ENCODE measurements around the gene CYB561D2. TPM values are rescaled to one million over a fixed set of nuclear protein-coding genes. Genes with fewer than 3 reads are reported as not detected.

CYB561D2 gene
- total and polyA plus RNA-seq, 9 of the 15 experiments (the other 6 are each of a cell fraction or from before 2014, with no cell fraction given), result 4.2 to 16.6 (median 9.4) TPM

DNA sequence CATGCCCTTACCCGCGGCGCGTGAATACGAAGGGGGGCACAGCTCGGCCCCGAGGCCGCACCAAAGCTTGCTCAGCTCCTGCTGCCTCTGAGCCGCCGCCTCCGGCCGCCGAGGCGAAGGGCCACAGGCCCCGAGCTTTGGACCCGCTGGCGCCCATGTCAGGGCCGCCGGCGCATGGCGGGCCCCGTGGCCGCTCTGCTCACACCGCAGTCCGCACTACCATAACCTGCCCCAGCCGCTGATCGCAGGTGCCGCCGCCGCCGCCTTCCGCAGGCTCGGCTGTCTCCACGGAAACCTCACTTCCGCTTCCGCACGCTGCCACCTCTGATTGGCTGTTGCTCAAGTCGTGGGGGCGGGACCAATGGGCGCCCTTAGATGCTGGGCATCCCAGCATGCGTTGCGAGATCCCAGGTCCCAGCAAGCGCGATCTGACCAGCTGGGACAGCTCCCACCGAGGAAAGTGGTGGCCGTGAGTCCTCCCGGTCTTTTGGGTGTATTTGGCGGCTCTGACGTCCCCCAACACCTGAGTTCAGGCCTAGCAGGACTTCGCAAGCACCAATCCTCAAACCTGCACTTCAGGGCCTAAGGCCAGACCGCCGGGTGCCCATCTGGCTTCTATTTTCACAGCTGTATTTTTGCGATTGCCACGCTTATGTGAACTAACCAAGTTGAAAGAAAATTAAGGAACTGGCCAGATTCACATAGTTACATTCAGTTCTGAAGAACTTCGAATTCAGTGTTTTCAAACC is 22.5 kb upstream of the CYB561D2 start, which contains the start of gene TUSC2 (continued):
- TF ChIP-seq ARID1B (IDR thresholded peaks at IDR 0.05) (no peak), CCNT2 (IDR thresholded peaks at IDR 0.05; ENCODE audit: borderline replicate concordance, extremely low read depth, insufficient read length, low read depth, low read length) (peak; percentile 26), ATF7 (IDR thresholded peaks at IDR 0.05) (0 out of 2 replicates have a peak, but pooled peaks have one; percentile 41), ELK1 (CRISPR knock-in tag; IDR thresholded peaks at IDR 0.05) (no peak), CBX1 (IDR thresholded peaks at IDR 0.05; ENCODE audit: low read depth) (no peak), SRSF1 (IDR thresholded peaks at IDR 0.05; ENCODE audit: low read depth, low read length) (0 out of 2 replicates have a peak, but pooled peaks have one; percentile 36), RFX1 (IDR thresholded peaks at IDR 0.05) (peak; percentile 80; the same call in 1 of the 2 replicates), TEAD4 (IDR thresholded peaks at IDR 0.05; ENCODE audit: low read length) (no peak), TEAD4 (CRISPR knock-in tag; IDR thresholded peaks at IDR 0.05; ENCODE audit: borderline replicate concordance) (no peak), ZNF134 (CRISPR knock-in tag; conservative IDR thresholded peaks at IDR 0.05) (no peak), FOS (IDR thresholded peaks at IDR 0.05; ENCODE audit: extremely low read depth, insufficient read length) (peak; percentile 74), E2F4 (CRISPR knock-in tag; IDR thresholded peaks at IDR 0.05; ENCODE audit: low read depth) (no peak), SP1 (CRISPR knock-in tag; IDR thresholded peaks at IDR 0.05) (peak; percentile 63), POLR2AphosphoS2 (IDR thresholded peaks at IDR 0.05; ENCODE audit: low read length) (peak; percentile 74), ZBED1 (IDR thresholded peaks at IDR 0.05) (no peak), ERF (CRISPR knock-in tag; IDR thresholded peaks at IDR 0.05) (no peak), SNRNP70 (optimal IDR thresholded peaks at IDR 0.05; ENCODE audit: low read depth, low read length) (no peak)
- TF ChIP-seq, protein P1, sequence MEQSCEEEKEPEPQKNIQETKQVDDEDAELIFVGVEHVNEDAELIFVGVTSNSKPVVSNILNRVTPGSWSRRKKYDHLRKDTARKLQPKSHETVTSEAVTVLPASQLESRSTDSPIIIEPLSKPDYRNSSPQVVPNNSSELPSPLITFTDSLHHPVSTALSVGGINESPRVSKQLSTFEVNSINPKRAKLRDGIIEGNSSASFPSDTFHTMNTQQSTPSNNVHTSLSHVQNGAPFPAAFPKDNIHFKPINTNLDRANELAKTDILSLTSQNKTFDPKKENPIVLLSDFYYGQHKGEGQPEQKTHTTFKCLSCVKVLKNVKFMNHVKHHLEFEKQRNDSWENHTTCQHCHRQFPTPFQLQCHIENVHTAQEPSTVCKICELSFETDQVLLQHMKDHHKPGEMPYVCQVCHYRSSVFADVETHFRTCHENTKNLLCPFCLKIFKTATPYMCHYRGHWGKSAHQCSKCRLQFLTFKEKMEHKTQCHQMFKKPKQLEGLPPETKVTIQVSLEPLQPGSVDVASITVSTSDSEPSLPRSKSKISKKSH (CRISPR knock-in tag; IDR thresholded peaks at IDR 0.05), result no peak
- TF ChIP-seq, protein P2, sequence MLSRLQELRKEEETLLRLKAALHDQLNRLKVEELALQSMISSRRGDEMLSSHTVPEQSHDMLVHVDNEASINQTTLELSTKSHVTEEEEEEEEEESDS (CRISPR knock-in tag; IDR thresholded peaks at IDR 0.05), result no peak
- TF ChIP-seq, protein P3, sequence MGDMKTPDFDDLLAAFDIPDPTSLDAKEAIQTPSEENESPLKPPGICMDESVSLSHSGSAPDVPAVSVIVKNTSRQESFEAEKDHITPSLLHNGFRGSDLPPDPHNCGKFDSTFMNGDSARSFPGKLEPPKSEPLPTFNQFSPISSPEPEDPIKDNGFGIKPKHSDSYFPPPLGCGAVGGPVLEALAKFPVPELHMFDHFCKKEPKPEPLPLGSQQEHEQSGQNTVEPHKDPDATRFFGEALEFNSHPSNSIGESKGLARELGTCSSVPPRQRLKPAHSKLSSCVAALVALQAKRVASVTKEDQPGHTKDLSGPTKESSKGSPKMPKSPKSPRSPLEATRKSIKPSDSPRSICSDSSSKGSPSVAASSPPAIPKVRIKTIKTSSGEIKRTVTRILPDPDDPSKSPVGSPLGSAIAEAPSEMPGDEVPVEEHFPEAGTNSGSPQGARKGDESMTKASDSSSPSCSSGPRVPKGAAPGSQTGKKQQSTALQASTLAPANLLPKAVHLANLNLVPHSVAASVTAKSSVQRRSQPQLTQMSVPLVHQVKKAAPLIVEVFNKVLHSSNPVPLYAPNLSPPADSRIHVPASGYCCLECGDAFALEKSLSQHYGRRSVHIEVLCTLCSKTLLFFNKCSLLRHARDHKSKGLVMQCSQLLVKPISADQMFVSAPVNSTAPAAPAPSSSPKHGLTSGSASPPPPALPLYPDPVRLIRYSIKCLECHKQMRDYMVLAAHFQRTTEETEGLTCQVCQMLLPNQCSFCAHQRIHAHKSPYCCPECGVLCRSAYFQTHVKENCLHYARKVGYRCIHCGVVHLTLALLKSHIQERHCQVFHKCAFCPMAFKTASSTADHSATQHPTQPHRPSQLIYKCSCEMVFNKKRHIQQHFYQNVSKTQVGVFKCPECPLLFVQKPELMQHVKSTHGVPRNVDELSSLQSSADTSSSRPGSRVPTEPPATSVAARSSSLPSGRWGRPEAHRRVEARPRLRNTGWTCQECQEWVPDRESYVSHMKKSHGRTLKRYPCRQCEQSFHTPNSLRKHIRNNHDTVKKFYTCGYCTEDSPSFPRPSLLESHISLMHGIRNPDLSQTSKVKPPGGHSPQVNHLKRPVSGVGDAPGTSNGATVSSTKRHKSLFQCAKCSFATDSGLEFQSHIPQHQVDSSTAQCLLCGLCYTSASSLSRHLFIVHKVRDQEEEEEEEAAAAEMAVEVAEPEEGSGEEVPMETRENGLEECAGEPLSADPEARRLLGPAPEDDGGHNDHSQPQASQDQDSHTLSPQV (IDR thresholded peaks at IDR 0.05), result no peak
- TF ChIP-seq, protein P4, sequence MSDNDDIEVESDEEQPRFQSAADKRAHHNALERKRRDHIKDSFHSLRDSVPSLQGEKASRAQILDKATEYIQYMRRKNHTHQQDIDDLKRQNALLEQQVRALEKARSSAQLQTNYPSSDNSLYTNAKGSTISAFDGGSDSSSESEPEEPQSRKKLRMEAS (CRISPR knock-in tag; IDR thresholded peaks at IDR 0.05), result peak; percentile 77
